PC-3 (cell line): Measurements from ENCODE around the gene ZFC3H1.

ENCODE experiments used
- CTCF ChIP-seq: fragments of 300-600 bp; sonication (generic); conservative IDR thresholded peaks from 2 replicates; pipeline ENCODE4 v1.5.1; 2017; ENCODE audit warnings: antibody characterized with exemption, low read depth, mild to moderate bottlenecking, low read length
- EZH2 ChIP-seq: fragments of 300-600 bp; sonication (generic); IDR thresholded peaks from one replicate; pipeline ENCODE4 v1.6.1; 2017; ENCODE audit warnings: antibody characterized with exemption, mild to moderate bottlenecking, low read length; ENCODE audit not compliant: unreplicated experiment
- EZH2phosphoT487 ChIP-seq: fragments of 300-600 bp; sonication (generic); IDR thresholded peaks from 2 replicates; pipeline ENCODE4 v1.6.1; 2018; ENCODE audit warnings: mild to moderate bottlenecking, antibody characterized with exemption, low read length, borderline replicate concordance

GRCh38 chr12:71686658-71687025 lies 23.0 kb upstream of the ZFC3H1 start:
- no peak for TF ChIP-seq CTCF
- no peak for TF ChIP-seq EZH2
- TF ChIP-seq EZH2phosphoT487: no peak
